Activated CD4-positive, alpha-beta memory T cell treated with anti-CD3 and anti-CD28 coated beads, Interleukin-2, amount 10 ng/mL, durations not matched to agents 7 days and 5 days (primary cell): ENCODE measurements around the gene TANGO2. TPM values are rescaled to one million over a fixed set of nuclear protein-coding genes. Genes with fewer than 3 reads are reported as not detected.
A peak's percentile ranks its signal among the peaks of the same experiment; 100 is the strongest.

Source experiments
- CTCF ChIA-PET: fragments of 350-600 bp; sonication (Branson Sonifier 250); formaldehyde crosslinking; loops from one replicate; lab custom pipeline; 2021; ENCODE audit warnings: antibody characterized with exemption, inconsistent platforms; lab: Charles Lee
- POLR2A ChIA-PET: fragments of 350-600 bp; sonication (Branson Sonifier 250); formaldehyde crosslinking; loops from one replicate; lab custom pipeline; 2021; ENCODE audit warnings: antibody characterized with exemption; lab: Charles Lee
- DNase-seq: peaks from one replicate; pipeline ENCODE4 v3.0.0-alpha.2; 2020
- H3K27ac Mint-ChIP-seq: one replicate; pipeline ENCODE4 v1.8.0; 2021; ENCODE audit warnings: mild to moderate bottlenecking, mixed read lengths
- H3K27me3 Mint-ChIP-seq: one replicate; pipeline ENCODE4 v1.8.0; 2021; ENCODE audit warnings: mixed read lengths
- H3K36me3 Mint-ChIP-seq: one replicate; pipeline ENCODE4 v1.8.0; 2021; ENCODE audit warnings: low read depth, mixed read lengths
- H3K4me1 Mint-ChIP-seq: one replicate; pipeline ENCODE4 v1.8.0; 2021; ENCODE audit warnings: mixed read lengths
- H3K4me3 Mint-ChIP-seq: one replicate; pipeline ENCODE4 v1.8.0; 2021; ENCODE audit warnings: mild to moderate bottlenecking, mixed read lengths
- H3K9me3 Mint-ChIP-seq: one replicate; pipeline ENCODE4 v1.8.0; 2021; ENCODE audit warnings: mixed read lengths
- total RNA-seq, 2 experiments: library from RNA; stranded (reverse); gene quantifications; one replicate each; pipeline ENCODE4 v1.2.3, GENCODE V29; 2021

TANGO2 gene
- total RNA-seq, 2 experiments from 2014 or later = 39.1 to 44.5 TPM

DNA sequence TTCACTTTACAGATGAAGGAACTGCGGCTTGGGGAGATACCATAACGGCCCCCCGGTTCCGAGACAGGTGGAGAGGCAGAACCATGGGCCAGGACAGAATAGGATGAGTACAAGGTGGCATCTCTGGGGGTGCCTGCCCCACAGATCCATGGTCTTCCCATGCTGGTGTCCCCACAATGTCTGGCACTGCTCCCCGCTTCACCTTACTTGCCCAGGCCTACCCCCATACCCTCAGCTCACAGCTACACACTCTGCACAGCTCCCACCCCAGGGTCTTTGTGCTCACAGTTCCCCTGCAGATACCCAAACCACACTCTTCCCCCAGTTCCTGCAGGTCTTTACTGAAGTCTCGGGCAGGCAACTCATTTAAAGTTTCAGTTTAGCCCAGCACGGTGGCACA lies 47.7 kb downstream of the TANGO2 start:
- ChIA-PET POLR2A (interaction anchor here (1.9 kb wide), 1 partner anchor 11 kb away, joined by 4 read pairs; the partner anchor contains the start of gene DGCR8), CTCF (interaction anchor here (0.7 kb wide), 1 partner anchor 239 kb away, joined by 3 read pairs; no protein-coding TSS in a partner anchor)

DNA sequence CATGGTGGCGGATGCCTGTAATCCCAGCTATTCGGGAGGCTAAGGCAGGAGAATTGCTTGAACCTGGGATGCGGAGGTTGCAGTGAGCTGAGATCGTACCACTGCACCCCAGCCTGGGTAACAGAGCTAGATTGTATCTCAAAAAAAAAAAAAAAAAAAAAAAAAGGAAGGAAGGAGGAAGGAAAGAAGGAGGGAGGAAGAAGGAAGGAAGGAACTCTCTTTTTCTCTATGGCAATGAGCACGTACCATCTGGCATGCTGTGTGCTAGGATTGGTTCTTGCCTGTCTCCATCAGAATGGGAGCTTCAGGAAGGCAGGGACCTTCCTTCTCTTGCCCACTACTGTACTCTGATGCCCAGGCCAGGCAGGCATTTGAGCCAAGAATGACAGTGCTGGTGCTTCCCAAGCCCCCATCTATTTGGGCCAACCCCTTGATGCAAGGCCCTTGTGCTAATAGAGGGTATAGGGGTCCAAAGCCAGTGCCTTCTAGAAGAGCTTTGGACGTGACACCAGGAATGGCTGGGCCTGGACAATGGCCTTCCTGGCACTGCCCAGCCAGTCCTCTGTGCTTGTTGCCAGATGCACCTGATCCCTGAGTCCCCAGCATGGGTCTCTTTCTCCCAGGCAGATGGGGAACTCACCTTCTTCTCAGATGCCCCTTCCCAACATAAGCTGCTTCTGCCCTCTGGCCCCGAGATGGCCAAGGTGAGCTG lies 48.6 kb downstream of the TANGO2 start:
- no peaks in the 10 kb centered on the region for H3K9me3 Mint-ChIP-seq
- DNase-seq = no peak
- CTCF ChIA-PET = interaction anchor here (0.7 kb wide), 1 partner anchor 240 kb away, joined by 3 read pairs; no protein-coding TSS in a partner anchor
- H3K27me3 Mint-ChIP-seq = no peaks in the 10 kb centered on the region
- H3K36me3 Mint-ChIP-seq = no peaks in the 10 kb centered on the region
- no peaks in the 10 kb centered on the region for H3K4me1 Mint-ChIP-seq
- H3K4me3 Mint-ChIP-seq = no peak overlapping the region
- POLR2A ChIA-PET = interaction anchor here (0.8 to 1.9 kb wide), 4 partner anchors 10 to 141 kb away, joined by 3 to 4 read pairs (median 3); partner anchors contain the start of gene DGCR8
- no peak overlapping the region for H3K27ac Mint-ChIP-seq

More for the DNA sequence above, 47.7 kb downstream of the TANGO2 start:
- no peak overlapping the region for H3K4me3 Mint-ChIP-seq
- no peaks in the 10 kb centered on the region for H3K9me3 Mint-ChIP-seq
- no peaks in the 10 kb centered on the region for H3K36me3 Mint-ChIP-seq
- DNase-seq = no peak
- no peaks in the 10 kb centered on the region for H3K27me3 Mint-ChIP-seq
- no peaks in the 10 kb centered on the region for H3K4me1 Mint-ChIP-seq
- no peak overlapping the region for H3K27ac Mint-ChIP-seq

DNA sequence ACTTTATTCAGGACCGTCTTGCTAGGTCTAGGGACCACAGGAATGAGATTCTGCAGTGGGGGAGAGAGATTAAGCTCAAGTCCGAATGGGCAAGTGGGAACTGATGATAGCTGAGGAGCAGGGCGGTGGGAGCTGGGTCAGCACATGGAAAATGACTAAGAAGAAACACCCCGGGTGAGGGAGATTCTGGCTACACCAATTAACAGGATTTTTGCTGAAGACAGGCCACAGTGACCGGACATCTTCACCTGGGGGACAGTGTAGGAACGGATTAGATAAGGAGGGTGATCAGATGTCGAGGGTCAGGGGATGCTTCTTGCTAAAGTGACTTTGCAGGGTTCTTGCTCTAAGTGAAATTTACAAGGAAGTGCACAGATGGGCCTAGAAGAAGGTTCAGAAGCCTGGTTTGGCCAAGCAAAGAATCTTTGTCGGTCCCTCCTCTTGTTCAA lies 50.6 kb downstream of the TANGO2 start:
- Mint-ChIP-seq H3K9me3 (no peaks in the 10 kb centered on the region), H3K36me3 (no peaks in the 10 kb centered on the region), H3K4me3 (no peak overlapping the region), H3K27ac (no peak overlapping the region), H3K27me3 (no peaks in the 10 kb centered on the region), H3K4me1 (no peaks in the 10 kb centered on the region)
- DNase-seq = no peak
- POLR2A ChIA-PET = interaction anchor here (1.3 kb wide), 1 partner anchor 9 kb away, joined by 3 read pairs; no protein-coding TSS in a partner anchor
- CTCF ChIA-PET = no interaction called here

DNA sequence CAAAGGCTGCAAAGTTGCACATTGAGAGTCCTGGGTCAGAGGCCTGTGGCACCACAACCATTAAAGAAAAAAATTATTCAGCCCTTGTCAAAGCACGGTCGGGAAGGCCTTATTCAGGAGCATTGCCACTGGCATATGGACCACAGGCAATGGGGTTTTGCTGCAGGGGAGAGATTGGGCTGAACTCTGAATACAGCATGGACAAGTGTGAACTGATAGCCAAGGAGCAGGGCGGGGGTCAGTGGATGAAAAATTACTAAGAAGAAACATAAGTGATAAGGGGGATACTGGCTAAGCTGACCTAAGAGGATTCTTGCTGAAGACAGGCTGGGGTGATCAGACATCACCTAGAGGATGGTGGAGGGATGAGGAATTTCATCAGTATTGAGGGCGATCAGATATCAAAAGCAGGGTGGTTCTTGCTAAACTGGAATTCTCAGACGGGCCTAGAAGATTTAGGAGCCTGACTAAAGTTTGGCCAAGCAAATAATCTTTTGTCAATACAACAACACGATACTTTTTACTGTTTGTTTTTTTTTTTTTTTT lies 55.8 kb downstream of the TANGO2 start:
- Mint-ChIP-seq H3K4me3 (no peak overlapping the region), H3K36me3 (peaks cover 9% of the 10 kb centered on the region), H3K9me3 (no peaks in the 10 kb centered on the region), H3K27me3 (no peaks in the 10 kb centered on the region), H3K4me1 (peaks cover 16% of the 10 kb centered on the region), H3K27ac (no peak overlapping the region)
- CTCF ChIA-PET = no interaction called here
- POLR2A ChIA-PET = interaction anchor here (1.0 kb wide), 1 partner anchor 56 kb away, joined by 4 read pairs; the partner anchor contains the start of gene TANGO2
- DNase-seq = no peak

DNA sequence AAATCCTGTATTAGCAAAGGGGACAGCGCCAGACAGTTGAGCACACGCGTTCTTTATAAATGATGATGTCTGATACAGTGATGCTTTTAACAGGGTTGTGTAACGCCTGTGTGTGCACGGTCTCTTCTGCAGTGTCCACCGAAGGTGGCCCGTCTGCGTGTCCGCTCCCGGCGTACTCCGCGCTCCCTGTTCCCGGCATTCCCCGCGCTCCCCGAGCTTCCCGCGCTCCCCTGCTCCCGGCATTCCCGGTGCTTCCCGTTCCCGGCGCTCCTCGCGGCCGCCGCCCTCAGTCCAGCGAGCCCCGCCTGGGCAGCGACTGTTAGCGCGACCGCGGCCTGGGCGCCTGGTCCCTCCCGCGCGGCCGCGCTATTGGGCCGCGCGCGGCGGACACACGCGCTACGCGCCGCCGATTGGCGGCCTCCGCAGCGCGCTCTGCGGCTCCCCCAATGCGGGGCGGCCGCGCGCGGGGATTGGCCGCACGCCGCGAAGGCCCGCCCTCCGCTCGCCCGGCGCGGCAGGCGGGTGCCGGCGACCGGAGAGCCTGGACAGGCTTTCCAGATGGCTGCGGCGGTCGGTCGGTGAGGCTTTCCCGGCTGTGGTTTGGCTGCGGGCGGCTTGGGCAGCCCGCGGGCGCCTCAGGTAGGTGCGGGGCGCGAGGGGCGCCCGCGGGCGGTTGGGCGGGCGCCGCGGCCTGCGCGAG lies 59.0 kb downstream of the TANGO2 start, which contains the start of gene DGCR8:
Gene DGCR8, plus strand, starts transcription at position 497 of the 700 bp plus-strand sequence. CDS start 5,723 bp downstream, outside the sequence.
- POLR2A ChIA-PET = interaction anchor here (1.0 to 1.7 kb wide), 3 partner anchors 11 to 37 kb away, joined by 3 to 6 read pairs (median 4); partner anchors contain the start of gene TRMT2A

DNA sequence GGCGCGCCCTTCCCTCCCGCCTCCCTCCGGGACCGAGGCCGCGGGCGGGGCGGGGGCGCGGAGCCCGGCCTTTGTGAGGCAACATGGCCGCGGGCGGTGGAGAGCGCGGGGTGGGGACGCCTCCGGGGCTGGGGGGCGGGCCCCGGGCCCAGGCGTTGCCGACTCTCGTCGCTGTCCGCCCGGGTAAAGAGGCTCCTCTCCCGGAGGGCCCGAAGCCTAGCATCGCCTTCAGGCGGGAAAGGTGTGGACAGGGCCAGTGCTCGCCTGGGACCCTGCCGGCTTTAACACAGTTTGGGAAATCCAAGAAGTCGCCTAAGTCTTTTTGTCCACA lies 59.5 kb downstream of the TANGO2 start:
- DNase-seq = peak; percentile 76
- H3K9me3 Mint-ChIP-seq = no peaks in the 10 kb centered on the region
- POLR2A ChIA-PET = interaction anchor here (1.0 to 1.4 kb wide), 5 partner anchors 11 to 59 kb away, joined by 3 to 5 read pairs (median 4); no protein-coding TSS in a partner anchor

More for the DNA sequence above, 59.0 kb downstream of the TANGO2 start, which contains the start of gene DGCR8:
- H3K9me3 Mint-ChIP-seq = no peaks in the 10 kb centered on the region
- peaks cover 46% of the 10 kb centered on the region for H3K4me1 Mint-ChIP-seq
- H3K4me3 Mint-ChIP-seq = peak within 1 kb of the TSS; percentile 93
- H3K36me3 Mint-ChIP-seq = peaks cover 10% of the 10 kb centered on the region
- CTCF ChIA-PET = interaction anchor here (1.1 kb wide), 1 partner anchor 31 kb away, joined by 4 read pairs; no protein-coding TSS in a partner anchor
- peak; percentile 73 for DNase-seq
- peak within 1 kb of the TSS; percentile 74 for H3K27ac Mint-ChIP-seq
- H3K27me3 Mint-ChIP-seq = no peaks in the 10 kb centered on the region

DNA sequence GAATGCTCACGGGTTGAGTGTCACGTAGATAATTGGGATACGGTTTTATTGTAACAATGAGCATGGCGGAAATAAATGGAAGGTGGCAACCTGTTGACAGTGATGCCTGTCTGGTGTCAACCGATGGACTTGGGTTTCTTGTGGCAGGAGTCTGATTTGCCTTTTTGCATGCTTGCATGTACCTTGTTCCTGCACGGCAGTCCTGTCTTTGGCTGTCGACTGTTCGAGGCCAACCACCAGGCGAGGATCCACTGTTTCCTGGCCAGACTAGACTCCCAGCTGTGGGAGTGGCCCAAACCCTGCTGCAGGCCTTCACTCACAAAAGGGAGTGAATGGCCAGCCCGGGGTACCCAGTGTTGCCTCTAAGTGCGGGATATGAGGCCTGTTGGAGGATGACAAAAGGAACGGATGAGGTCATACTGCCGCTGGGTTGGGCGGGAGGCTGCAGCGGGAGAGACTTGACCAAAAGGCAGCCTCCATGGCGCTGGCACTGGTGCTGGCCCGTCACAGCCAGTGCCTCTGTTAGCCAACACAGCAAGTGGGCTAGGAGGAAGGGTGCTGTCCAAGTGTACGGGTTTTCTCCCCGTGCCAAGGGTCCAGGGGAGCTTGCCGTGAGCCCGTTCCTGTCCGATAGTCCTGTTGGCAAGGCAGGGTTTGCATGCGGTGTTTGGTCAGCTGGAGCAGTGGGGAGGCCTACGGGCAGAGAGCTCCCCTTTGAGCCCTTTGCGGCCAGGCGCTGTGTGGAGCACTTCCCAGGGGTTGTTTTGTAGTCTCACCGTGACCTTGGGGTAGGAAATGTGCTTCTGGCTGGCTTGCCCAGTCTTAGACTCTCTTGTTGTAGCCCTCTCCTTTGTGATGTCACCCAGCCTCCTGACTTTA lies 60.1 kb downstream of the TANGO2 start:
- H3K27me3 Mint-ChIP-seq = no peaks in the 10 kb centered on the region
- ChIA-PET POLR2A (interaction anchor here (0.6 to 3.5 kb wide), 7 partner anchors 9 to 59 kb away, joined by 3 to 19 read pairs (median 3); partner anchors contain the start of genes RANBP1 and TRMT2A), CTCF (no interaction called here)
- DNase-seq = peak; percentile 27
- H3K4me3 Mint-ChIP-seq = peak overlapping the region; percentile 83
- peaks cover 49% of the 10 kb centered on the region for H3K4me1 Mint-ChIP-seq
- peaks cover 17% of the 10 kb centered on the region for H3K36me3 Mint-ChIP-seq
- no peaks in the 10 kb centered on the region for H3K9me3 Mint-ChIP-seq
- H3K27ac Mint-ChIP-seq = peak overlapping the region; percentile 44

More for the DNA sequence above, 59.5 kb downstream of the TANGO2 start:
- CTCF ChIA-PET = no interaction called here
- Mint-ChIP-seq H3K27ac (peak overlapping the region; percentile 44), H3K4me1 (peaks cover 49% of the 10 kb centered on the region), H3K27me3 (no peaks in the 10 kb centered on the region), H3K36me3 (peaks cover 11% of the 10 kb centered on the region), H3K4me3 (peak overlapping the region; percentile 83)

DNA sequence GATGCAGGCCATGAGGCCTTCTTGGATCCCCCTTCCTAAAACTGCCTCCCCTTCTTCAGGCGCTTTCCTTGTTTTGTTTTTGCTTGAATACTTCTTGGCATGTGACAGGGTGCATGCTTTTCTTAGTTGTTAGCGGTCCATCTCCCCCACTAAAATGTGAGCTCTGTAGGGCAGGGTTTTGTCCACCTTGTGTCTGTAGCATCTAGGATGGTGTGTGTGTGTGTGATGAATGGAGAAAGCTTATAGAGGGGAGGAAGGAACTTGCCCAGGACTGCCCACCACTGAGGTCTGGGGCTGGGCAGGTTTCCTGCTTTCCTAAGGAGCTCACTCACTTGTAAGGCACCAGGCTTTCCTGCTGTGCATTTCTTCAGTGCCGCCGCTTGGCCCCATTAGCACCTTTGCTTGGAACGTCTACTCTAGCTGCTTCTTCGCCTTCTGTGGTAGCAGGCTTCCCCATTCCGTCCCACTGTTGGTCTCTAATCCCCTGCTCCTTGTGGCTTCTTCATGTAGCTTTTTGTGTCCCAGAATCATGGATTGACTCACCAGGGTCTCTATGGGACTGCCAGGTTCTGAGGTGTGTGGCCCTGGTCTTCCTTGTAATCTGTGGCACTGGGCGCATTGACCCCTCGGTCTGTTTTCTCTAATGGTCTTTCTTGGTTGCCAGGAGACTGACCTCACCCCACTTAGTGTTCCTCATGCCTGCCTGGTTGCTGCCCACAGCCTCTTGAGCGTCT lies 62.4 kb downstream of the TANGO2 start:
- no peak for DNase-seq
- H3K27me3 Mint-ChIP-seq = no peaks in the 10 kb centered on the region
- CTCF ChIA-PET = no interaction called here
- H3K4me1 Mint-ChIP-seq = peaks cover 49% of the 10 kb centered on the region
- peak overlapping the region; percentile 12 for H3K4me3 Mint-ChIP-seq
- peak overlapping the region; percentile 51 for H3K27ac Mint-ChIP-seq
- POLR2A ChIA-PET = interaction anchor here (0.8 to 3.5 kb wide), 3 partner anchors 26 to 63 kb away, joined by 3 to 19 read pairs (median 3); partner anchors contain the start of genes RANBP1, TANGO2 and TRMT2A
- H3K9me3 Mint-ChIP-seq = no peaks in the 10 kb centered on the region
- H3K36me3 Mint-ChIP-seq = peaks cover 38% of the 10 kb centered on the region

DNA sequence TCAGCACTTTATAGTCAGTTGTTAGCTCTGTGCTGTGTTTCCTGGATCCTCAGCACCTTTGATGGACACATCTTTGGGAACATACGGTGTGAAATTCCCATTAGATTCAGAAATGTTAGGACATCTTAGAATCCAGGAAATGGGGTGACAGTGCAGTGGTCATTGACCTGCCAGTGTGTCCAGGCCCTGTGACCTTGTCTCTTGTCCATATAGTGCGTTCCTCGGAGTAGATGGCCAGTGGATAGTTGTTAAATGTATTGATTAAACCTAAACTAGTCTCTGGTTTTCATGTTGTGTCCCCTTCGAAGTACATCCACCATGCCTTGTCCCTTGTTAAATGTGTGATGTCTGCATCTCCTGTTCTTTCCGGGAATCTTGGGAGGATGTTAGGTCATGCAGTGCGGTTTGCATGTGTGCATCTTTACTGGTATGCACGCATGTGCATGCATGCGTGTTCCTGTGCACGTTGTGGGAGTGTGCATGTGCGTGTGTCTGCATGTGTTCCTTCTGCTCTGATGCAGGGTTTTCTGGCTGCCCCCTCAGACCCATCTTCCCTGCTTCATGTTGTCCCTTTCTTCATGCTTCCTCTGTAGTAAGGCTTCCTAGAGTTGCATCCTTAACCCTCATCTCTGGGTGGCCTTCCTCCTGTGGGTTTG lies 63.1 kb downstream of the TANGO2 start:
- POLR2A ChIA-PET = interaction anchor here (0.8 to 3.5 kb wide), 2 partner anchors 33 to 63 kb away, joined by 3 to 19 read pairs; partner anchors contain the start of genes RANBP1, TANGO2 and TRMT2A
- peaks cover 47% of the 10 kb centered on the region for H3K4me1 Mint-ChIP-seq
- CTCF ChIA-PET = interaction anchor here (1.8 kb wide), 1 partner anchor 12 kb away, joined by 4 read pairs; no protein-coding TSS in a partner anchor
- H3K27me3 Mint-ChIP-seq = no peaks in the 10 kb centered on the region
- DNase-seq = no peak
- no peak overlapping the region for H3K4me3 Mint-ChIP-seq
- no peaks in the 10 kb centered on the region for H3K9me3 Mint-ChIP-seq
- peak overlapping the region; percentile 51 for H3K27ac Mint-ChIP-seq
- H3K36me3 Mint-ChIP-seq = peaks cover 45% of the 10 kb centered on the region

DNA sequence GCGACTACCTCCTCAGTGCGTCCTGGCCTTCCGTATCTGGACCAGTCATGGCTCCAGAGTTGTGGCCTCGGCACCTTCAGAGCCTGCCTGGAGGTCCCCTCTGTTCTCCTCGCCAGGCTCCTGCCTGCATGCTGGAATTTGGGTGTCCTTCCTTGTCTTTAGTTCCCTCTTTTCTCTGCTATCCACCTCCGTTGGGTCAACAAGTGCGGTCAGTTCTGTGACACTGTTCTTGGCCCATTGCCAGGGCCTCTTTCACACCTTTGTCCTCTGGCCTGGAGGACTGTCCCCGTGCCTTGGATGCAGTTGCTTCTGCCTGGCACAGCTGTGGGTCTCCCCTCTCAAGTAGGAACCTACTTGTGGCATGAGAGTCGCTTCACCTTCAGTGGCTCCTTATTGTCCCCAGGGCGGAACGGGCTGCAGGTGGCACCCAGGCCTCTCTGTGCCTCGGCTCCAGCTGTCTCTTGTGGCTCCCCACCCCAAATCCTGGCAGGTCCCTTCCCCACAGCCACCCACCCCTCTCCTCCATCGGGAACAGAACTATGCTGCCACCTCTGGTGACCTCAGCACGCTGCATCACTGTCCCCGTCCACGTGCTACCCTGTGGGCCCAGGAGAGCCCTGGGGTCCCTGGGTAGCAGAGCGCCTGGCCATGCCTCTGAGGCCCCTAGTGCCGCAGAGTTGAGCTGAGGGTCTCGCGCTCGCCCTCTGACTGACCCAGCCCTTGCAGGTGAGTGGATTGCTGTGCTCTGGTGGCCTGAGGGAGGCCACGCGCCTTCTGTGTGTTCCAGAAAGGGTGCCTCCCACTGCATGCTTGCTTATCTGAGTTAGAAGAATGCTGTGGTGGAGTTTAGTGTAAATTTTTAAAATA lies 63.9 kb downstream of the TANGO2 start:
- Mint-ChIP-seq H3K4me3 (no peak overlapping the region), H3K9me3 (no peaks in the 10 kb centered on the region), H3K4me1 (peaks cover 50% of the 10 kb centered on the region), H3K36me3 (peaks cover 53% of the 10 kb centered on the region), H3K27ac (no peak overlapping the region), H3K27me3 (no peaks in the 10 kb centered on the region)
- POLR2A ChIA-PET = no interaction called here
- CTCF ChIA-PET = interaction anchor here (1.0 to 1.8 kb wide), 3 partner anchors 11 to 815 kb away, joined by 3 to 4 read pairs (median 3); no protein-coding TSS in a partner anchor
- DNase-seq = no peak
